Muscle of leg (tissue), 11 donors: Measurements from ENCODE around the gene LPP. TPM values are rescaled to one million over a fixed set of nuclear protein-coding genes. Genes with fewer than 3 reads are reported as not detected.

Experiments
- DNase-seq: peaks from one replicate; pipeline ENCODE4 v3.0.0; 2013
- H3K27ac ChIP-seq: one replicate; pipeline ENCODE4 v1.5.1; 2013; ENCODE audit warnings: mild to moderate bottlenecking, low read length, control low read depth
- H3K27me3 ChIP-seq: one replicate; pipeline ENCODE4 v1.6.1; 2013; ENCODE audit warnings: low read length; ENCODE audit not compliant: control insufficient read depth, insufficient read depth
- H3K36me3 ChIP-seq: one replicate; pipeline ENCODE4 v1.6.1; 2013; ENCODE audit warnings: low read length; ENCODE audit not compliant: control insufficient read depth, insufficient read depth
- H3K4me1 ChIP-seq: one replicate; pipeline ENCODE4 v1.6.1; 2013; ENCODE audit warnings: low read length; ENCODE audit not compliant: control insufficient read depth, insufficient read depth
- H3K4me3 ChIP-seq: one replicate; pipeline ENCODE4 v1.5.1; 2013; ENCODE audit warnings: low read length, control low read depth
- H3K9me3 ChIP-seq: replicated peaks from 2 replicates; pipeline ENCODE4 v1.6.1; 2013; ENCODE audit warnings: low read depth, low read length; ENCODE audit not compliant: control insufficient read depth
- WGBS: methylation state at CpG from one replicate; pipeline ENCODE4 v1.1.5; 2013; ENCODE audit warnings: missing lambda C conversion rate; ENCODE audit not compliant: insufficient coverage; 5-methylcytosine and 5-hydroxymethylcytosine counted together
- polyA plus RNA-seq, 8 donors: library from polyadenylated mRNA; unstranded; fragments of 120-200 nt; gene quantifications; one replicate each; pipeline versions ENCODE4 v1.2.1 to v1.2.3, GENCODE V29; 2013; ENCODE audit warnings: inconsistent platforms in 1 of 8, low replicate concordance in 1 of 8; ENCODE audit not compliant: insufficient read length in 8 of 8, insufficient read depth in 1 of 8
- total RNA-seq: library from RNA; stranded (reverse); fragments of 120-200 nt; gene quantifications from one replicate; pipeline ENCODE4 v1.2.4, GENCODE V29; 2013

The LPP gene
- total and polyA plus RNA-seq, 9 donors = 8.9 to 24.3 (median 13.5) TPM

DNA sequence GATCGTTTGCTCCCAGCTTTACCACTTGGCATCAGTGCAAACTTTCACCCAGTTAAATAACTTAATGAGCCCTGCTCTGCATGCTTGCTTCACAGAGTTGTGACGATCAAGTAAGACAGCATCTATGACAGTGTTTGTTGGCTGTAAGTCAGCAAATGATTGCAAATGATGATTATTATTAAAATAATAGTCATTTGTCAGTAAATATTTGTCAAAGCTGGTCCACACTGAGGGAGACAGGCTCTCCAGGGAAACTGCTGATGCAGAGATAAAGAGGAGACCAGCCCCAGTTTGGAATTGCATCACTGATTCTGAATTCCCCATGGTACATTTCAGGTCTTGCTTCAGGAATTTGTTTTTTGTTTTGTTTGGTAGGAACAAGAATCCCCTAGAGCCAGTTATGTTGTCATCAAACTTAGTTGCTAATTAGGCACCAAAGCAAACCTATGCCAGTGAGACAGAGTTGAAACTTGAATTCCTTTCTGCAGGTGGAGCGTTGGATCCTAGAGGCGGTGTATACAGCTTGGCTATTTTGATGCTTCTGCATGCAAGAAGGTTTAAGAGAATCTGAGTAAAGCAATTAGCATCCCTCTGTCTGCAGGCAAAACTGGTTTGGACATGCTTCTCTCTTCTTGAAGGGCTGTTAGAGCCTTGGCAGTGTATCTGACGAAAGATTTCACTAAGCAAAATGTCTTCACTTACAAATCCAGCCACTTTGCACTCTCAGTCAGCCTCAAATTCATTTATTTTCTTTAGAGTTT is 679.2 kb downstream of the LPP start:
- DNase-seq = no peak
- no peak overlapping the region for H3K27ac ChIP-seq

DNA sequence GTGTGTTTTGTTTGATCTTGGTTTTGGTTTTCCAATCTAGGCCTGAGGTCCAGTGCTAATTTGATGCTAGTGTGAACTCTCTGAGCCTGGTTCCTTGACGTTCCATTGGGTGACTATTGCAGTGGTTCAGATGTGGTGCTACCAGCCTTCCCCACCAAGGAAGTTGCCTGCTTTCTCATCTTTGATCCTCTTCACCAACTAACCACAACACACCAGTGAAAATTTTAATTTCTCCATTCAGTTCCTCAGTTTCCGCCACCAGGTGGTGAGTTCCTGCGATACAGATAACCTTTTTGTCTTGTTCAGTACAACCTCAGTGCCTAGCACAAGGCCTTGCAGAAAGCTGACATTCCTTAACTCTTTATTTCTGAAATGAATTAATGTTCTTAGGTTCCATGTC is 680.4 kb downstream of the LPP start:
- no peak overlapping the region for H3K27ac ChIP-seq
- no peaks in the 10 kb centered on the region for H3K36me3 ChIP-seq
- 100% methylated on average over 3 of the region's 3 CpGs for WGBS
- DNase-seq = no peak
- no peaks in the 10 kb centered on the region for H3K27me3 ChIP-seq
- H3K4me3 ChIP-seq = no peak overlapping the region
- H3K9me3 ChIP-seq = no peaks in the 10 kb centered on the region
- peaks cover 9% of the 10 kb centered on the region for H3K4me1 ChIP-seq

More for the DNA sequence above, 679.2 kb downstream of the LPP start:
- Histone ChIP-seq H3K9me3 (no peaks in the 10 kb centered on the region), H3K36me3 (no peaks in the 10 kb centered on the region), H3K4me3 (no peak overlapping the region), H3K27me3 (no peaks in the 10 kb centered on the region), H3K4me1 (peaks cover 10% of the 10 kb centered on the region)
- WGBS = 90% methylated on average over 2 of the region's 5 CpGs

DNA sequence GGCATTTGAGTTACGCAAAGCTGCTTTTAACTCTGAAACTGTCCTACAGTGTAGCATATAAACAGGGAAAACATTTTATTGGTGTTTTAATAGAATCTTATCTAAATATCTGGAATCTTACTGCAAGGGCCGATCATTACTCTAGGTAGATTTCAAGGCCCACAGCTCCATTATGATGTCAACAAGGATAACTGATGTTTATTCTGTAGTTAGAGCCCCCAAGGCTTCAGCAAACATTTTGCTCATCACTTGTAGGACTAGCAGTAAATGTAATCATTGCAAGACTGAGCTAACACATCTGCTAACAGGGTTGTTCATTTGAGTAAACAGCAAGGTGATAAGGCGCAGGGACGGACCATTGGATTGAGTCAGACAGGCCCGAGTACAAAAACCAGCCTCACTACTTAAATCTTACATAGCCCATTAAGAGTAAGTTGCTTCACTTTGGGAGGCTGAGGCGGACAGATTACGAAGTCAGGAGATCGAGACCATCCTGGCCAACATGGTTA is 685.3 kb downstream of the LPP start:
- Histone ChIP-seq H3K4me1 (no peaks in the 10 kb centered on the region), H3K4me3 (no peak overlapping the region), H3K27me3 (no peaks in the 10 kb centered on the region), H3K36me3 (no peaks in the 10 kb centered on the region), H3K9me3 (no peaks in the 10 kb centered on the region), H3K27ac (no peak overlapping the region)
- WGBS = no CpG with 5 or more reads among the region's 8 CpGs
- DNase-seq = no peak

DNA sequence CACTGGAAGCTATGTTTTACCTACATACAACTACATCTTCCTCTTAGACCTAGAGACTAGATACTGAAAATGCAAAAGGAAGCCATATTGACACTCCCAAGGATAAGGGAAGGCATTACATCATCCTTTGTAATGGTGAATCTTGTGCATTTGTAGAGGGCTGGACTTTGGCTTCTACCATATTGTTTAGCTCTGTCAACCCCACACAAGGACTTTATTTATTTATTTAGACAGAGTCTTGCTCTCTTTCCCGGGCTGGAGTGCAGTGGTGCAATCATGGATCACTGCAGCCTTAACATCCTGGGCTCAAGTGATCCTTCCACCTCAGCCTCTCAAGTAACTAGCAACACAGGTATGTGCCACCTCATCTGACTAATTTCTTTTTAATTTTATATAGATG is 686.3 kb downstream of the LPP start:
- no peak for DNase-seq
- no peak overlapping the region for H3K27ac ChIP-seq
- H3K4me3 ChIP-seq = no peak overlapping the region
- WGBS = 80% methylated on average over 1 of the region's 1 CpG
- no peaks in the 10 kb centered on the region for H3K9me3 ChIP-seq
- H3K27me3 ChIP-seq = no peaks in the 10 kb centered on the region
- no peaks in the 10 kb centered on the region for H3K36me3 ChIP-seq
- H3K4me1 ChIP-seq = no peaks in the 10 kb centered on the region

DNA sequence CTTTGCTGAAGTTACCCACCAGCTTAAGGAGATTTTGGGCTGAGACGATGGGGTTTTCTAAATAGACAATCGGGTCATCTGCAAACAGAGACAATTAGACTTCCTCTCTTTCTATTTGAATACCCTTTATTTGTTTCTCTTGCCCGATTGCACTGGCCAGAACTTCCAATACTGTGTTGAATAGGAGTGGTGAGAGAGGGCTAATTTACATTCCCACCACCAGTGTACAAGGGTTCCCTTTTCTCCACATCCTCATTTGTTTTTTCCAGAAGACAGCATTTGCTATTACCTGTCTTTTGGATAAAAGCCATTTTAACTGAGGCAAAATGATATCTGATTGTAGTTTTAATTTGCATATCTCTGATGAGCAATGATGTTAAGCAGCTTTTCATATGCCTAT is 687.9 kb downstream of the LPP start:
- Histone ChIP-seq H3K4me1 (no peaks in the 10 kb centered on the region), H3K36me3 (no peaks in the 10 kb centered on the region), H3K4me3 (no peak overlapping the region), H3K27ac (no peak overlapping the region), H3K27me3 (no peaks in the 10 kb centered on the region), H3K9me3 (no peaks in the 10 kb centered on the region)
- no CpG with 5 or more reads among the region's 3 CpGs for WGBS
- no peak for DNase-seq

DNA sequence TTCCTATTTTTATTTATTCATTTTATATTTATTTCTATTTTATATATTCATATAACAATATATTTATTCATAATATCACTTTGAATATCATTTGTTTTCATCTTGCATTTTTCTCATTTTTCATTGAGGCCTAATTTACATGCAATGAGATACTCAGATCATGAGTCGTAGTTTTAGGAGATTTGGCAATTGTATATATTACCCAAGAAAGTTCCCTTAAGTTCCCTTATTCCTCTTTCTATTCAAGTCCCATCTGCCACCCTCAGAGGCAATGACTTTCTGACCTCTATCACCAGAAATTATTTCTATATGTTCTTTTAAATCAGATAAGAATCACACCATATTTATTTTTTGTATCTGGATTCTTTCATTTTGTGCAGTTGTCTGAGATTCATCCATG is 688.7 kb downstream of the LPP start:
- Histone ChIP-seq H3K36me3 (no peaks in the 10 kb centered on the region), H3K4me3 (no peak overlapping the region), H3K4me1 (no peaks in the 10 kb centered on the region), H3K27ac (no peak overlapping the region), H3K9me3 (no peaks in the 10 kb centered on the region), H3K27me3 (no peaks in the 10 kb centered on the region)
- no CpG with 5 or more reads among the region's 1 CpG for WGBS
- no peak for DNase-seq

DNA sequence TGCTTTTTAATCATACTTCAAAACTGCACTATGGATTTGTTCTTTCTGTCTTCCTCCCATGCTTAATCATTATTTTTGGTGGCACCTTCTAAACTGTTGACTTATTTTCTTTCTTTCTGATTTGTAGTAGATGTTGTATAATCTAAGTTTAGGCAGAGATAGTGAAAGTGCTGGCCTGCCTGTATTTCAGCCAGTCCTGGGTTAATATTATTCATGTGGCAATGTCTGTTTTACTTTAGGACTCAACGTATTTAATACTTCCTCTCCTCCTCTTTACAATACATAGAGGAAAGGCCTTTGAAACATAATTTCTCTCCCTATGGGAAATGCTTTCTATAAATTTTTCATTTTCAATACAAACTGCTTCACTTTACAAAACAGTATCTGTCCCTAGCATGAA is 690.1 kb downstream of the LPP start:
- no peaks in the 10 kb centered on the region for H3K27me3 ChIP-seq

DNA sequence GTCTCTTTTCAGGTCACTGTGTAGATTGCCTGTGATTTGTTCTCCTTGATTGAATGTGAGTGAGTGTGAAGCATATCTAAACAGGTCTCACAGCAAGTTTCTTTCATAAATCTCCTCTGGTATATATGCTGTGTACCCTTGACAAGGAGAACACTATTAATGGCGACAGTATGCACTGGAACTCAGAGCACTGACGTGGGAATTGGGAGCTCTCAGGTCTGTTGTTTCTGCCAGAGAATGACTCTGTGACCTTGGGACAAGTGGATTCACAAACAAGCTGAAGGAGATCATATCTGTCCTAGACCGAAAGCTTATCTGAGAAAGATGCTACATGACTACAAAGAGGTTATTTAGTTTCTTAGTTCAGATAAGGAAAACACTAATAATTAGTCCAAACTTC is 691.6 kb downstream of the LPP start:
- Histone ChIP-seq H3K27ac (no peak overlapping the region), H3K4me3 (no peak overlapping the region), H3K4me1 (no peaks in the 10 kb centered on the region), H3K27me3 (no peaks in the 10 kb centered on the region), H3K36me3 (no peaks in the 10 kb centered on the region), H3K9me3 (no peaks in the 10 kb centered on the region)
- no peak for DNase-seq
- whole genome bisulfite sequencing = 85% methylated on average over 2 of the region's 3 CpGs

More for the DNA sequence above, 690.1 kb downstream of the LPP start:
- no peaks in the 10 kb centered on the region for H3K9me3 ChIP-seq
- no peak overlapping the region for H3K27ac ChIP-seq
- WGBS = no CpG with 5 or more reads among the region's 1 CpG
- H3K36me3 ChIP-seq = no peaks in the 10 kb centered on the region
- no peaks in the 10 kb centered on the region for H3K4me1 ChIP-seq
- DNase-seq = no peak
- no peak overlapping the region for H3K4me3 ChIP-seq

DNA sequence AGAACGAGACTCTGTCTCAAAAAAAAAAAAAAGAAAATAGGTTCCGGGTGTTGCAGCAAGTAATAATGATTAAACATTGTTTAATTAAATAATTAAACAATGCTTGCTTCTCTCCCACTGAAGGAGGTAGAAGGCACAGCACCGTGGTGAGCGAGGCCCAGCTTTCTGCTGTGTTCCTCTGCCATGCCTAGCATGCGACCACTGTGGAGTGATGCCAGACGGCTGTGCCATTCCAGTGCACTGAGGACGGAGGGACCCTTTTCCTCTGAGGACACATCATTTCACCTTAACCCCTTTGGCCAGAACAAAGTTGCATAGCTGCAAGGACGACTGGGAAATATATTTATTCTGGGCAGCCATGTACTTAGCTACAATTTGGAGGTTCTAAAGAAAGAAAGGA is 695.0 kb downstream of the LPP start:
- H3K4me1 ChIP-seq = no peaks in the 10 kb centered on the region
- no CpG with 5 or more reads among the region's 8 CpGs for WGBS
- H3K4me3 ChIP-seq = no peak overlapping the region
- H3K36me3 ChIP-seq = no peaks in the 10 kb centered on the region
- DNase-seq = no peak
- no peak overlapping the region for H3K27ac ChIP-seq
- H3K27me3 ChIP-seq = no peaks in the 10 kb centered on the region
- no peaks in the 10 kb centered on the region for H3K9me3 ChIP-seq

DNA sequence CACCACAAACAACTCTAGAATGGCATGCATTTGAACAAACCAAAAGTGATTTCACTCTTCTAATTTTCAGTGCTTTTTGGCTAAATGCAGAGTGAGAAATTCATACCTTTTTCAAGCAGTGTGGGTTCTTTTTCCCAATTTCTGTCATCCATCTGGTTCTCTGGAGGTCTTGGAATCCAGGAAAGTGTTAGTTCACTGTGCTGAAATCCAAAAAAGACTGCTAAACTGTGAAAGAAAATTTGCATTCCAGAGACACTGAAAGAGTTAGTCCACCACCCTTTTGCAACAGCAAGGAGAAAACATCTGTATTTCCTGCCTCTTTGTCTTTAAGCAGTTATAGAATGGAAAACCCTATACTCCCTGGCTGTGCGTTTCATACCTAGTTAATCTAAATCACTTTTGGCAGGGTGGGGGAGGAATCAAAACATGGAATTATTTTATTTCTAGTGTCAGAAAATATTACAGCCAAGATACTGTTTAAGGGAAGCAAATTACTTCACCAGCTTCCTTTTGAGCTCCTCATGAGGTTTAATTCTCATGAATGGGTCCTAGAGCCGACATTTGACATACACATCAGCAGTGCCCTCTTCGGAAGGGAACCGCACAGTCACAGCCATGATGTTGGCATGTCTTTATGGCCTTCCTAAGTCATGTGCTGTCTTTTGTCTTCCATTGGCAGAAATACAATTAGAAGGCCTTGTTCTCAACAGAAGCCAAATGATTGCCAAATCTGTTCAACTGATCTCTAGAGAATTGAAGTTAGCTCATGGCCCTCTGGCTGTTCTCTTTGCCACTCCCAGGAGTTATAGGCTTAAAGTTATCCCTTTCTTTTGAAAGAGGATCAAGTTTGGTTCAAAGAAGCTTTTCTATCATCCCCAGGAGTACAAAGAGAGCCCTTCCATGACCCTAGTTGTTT is 700.2 kb downstream of the LPP start:
- 68% methylated on average over 3 of the region's 4 CpGs for WGBS
- Histone ChIP-seq H3K4me1 (peaks cover 4% of the 10 kb centered on the region), H3K27ac (peak overlapping the region; percentile 9), H3K36me3 (no peaks in the 10 kb centered on the region), H3K4me3 (no peak overlapping the region), H3K9me3 (no peaks in the 10 kb centered on the region), H3K27me3 (no peaks in the 10 kb centered on the region)
- DNase-seq = peak; percentile 80
